Measurements from ENCODE around the gene KRTAP10-6. TPM values are rescaled to one million over a fixed set of nuclear protein-coding genes. Genes with fewer than 3 reads are reported as not detected.
"Not testable (repeated sequence)": the region's sequence is repeated elsewhere in the genome, so short reads cannot be mapped to it uniquely, and the experiment has no call there.

Gene KRTAP10-6
- total RNA-seq, 3 donors from 2014 or later = not detected

DNA sequence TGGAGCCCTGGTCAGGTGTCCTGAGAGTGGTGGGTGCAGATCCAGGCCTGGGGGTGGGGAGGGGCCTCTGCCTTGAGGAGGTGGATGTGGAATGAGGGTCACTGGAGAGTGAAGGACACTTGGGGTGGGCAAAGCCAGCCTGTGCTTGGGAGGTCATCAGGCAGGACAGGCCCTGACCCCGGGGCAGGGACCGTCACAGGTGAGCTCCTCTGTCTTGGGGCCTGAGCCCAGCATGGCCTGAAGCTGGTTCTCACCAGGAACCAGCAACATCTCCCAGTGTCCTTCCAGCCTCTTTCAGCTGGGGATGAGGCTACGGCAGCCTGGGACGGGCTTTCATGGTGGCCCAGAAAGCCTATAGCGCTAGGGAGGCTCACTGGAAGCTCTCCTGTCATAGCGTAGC is 40.2 kb downstream of the KRTAP10-6 start:
- no peak overlapping the region for H3K4me3 ChIP-seq
- intact Hi-C loops (cut with DNase I, micrococcal nuclease) = no loop called here
- no peaks in the 10 kb centered on the region for H3K9me3 ChIP-seq
- no peaks in the 10 kb centered on the region for H3K36me3 ChIP-seq (ENCODE audit: low read depth)
- peak in 1 of 3 donors; percentile 11 for DNase-seq
- H3K4me1 ChIP-seq (ENCODE audit: low read depth) = no peaks in the 10 kb centered on the region
- no peak for ATAC-seq
- TF ChIP-seq, protein P1, sequence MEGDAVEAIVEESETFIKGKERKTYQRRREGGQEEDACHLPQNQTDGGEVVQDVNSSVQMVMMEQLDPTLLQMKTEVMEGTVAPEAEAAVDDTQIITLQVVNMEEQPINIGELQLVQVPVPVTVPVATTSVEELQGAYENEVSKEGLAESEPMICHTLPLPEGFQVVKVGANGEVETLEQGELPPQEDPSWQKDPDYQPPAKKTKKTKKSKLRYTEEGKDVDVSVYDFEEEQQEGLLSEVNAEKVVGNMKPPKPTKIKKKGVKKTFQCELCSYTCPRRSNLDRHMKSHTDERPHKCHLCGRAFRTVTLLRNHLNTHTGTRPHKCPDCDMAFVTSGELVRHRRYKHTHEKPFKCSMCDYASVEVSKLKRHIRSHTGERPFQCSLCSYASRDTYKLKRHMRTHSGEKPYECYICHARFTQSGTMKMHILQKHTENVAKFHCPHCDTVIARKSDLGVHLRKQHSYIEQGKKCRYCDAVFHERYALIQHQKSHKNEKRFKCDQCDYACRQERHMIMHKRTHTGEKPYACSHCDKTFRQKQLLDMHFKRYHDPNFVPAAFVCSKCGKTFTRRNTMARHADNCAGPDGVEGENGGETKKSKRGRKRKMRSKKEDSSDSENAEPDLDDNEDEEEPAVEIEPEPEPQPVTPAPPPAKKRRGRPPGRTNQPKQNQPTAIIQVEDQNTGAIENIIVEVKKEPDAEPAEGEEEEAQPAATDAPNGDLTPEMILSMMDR (IDR thresholded peaks at IDR 0.05) = no peak

DNA sequence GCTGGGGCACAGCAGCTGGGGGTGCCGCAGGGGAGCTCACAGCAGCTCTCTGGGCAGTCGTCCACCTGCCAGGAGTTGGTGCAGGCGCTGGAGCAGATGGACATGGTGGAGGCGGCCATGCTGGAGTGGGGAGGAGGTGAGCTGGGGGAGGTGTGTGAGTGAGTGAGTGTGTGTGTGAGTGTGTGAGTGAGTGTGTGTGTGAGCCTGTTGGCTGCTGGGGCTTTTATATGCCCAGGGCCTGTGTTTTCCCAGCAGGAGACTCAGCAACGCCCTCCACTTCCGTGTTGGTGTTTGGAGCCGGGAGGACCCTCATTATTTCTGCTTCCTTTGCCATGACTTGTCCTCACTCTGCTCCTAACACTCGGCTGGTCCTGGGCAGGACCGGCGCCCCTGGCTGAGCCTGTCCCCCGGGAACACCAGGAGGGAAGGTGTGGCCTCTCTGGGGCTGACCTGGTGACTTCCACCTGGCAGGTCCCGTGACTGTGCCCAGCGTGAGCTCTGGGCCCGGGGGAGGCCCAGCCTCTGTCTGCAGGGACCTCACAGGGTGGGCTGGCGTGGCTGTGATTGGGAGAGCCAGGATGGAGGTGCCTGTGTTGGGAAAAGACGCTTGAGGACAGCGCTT is 40.9 kb downstream of the KRTAP10-6 start, which contains the start of gene KRTAP10-2:
Gene KRTAP10-2, minus strand, starts transcription at position 166 of the 622 bp plus-strand sequence. Its CDS starts 47 bp downstream, at position 119.
- Histone ChIP-seq H3K36me3 (ENCODE audit: low read depth) (no peaks in the 10 kb centered on the region), H3K4me1 (ENCODE audit: low read depth) (no peaks in the 10 kb centered on the region), H3K9me3 (no peaks in the 10 kb centered on the region), H3K4me3 (no peak within 1 kb of the TSS)
- ATAC-seq (peak; percentile 47), DNase-seq (peak in 1 of 3 donors; percentile 29)
- intact Hi-C loops (cut with DNase I, micrococcal nuclease) = no loop called here
- TF ChIP-seq, protein P1 (IDR thresholded peaks at IDR 0.05) = no peak

DNA sequence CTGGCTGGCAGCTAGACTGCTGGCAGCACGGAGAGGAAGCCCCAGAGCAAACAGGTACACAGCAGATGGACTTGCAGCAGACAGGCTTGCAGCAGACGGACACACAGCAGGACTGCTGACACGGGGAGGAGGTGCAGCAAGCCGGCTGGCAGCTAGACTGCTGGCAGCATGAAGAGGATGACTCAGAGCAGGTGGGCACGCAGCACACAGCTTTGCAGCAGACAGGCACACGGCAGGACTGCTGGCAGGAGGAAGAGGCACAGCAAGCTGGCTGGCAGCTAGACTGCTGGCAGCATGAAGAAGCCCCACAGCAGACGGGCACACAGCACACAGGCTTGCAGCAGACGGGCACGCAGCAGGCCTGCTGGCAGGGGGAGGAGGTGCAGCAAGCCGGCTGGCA is 41.5 kb downstream of the KRTAP10-6 start:
- no peaks in the 10 kb centered on the region for H3K36me3 ChIP-seq (ENCODE audit: low read depth)
- no peak overlapping the region for H3K4me3 ChIP-seq
- H3K4me1 ChIP-seq (ENCODE audit: low read depth) = no peaks in the 10 kb centered on the region
- DNase-seq = no peak
- no peak for ATAC-seq
- TF ChIP-seq, protein P1 (IDR thresholded peaks at IDR 0.05) = no peak
- H3K9me3 ChIP-seq = no peaks in the 10 kb centered on the region
- intact Hi-C loops (cut with DNase I, micrococcal nuclease) = no loop called here

DNA sequence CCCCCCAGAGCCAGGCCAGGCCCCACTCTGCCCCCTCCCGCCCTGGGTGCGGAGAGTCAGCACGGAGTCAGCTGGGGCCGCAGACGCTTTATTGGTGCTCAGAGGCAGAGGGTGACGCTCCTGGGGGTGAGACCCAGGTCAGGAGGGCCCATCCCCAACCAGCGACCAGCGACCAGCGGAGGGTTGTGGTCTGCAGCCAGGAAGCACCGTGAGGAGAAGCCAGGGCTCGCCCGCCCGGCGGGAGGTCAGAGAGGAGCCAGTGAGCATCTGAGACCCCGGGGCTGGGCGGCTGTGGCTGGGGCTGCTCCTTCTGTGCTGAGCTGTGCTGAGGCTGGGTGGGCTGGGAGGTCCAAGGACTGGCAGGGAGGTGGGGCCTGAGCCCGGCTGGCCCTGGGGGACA is 42.0 kb downstream of the KRTAP10-6 start:
- ATAC-seq; intact Hi-C loops (cut with DNase I, micrococcal nuclease); H3K9me3 ChIP-seq; H3K4me3 ChIP-seq; H3K36me3 ChIP-seq (ENCODE audit: low read depth); H3K4me1 ChIP-seq (ENCODE audit: low read depth): not testable (repeated sequence)
- peak in 2 of 3 donors; percentile 21 to 49 for DNase-seq

DNA sequence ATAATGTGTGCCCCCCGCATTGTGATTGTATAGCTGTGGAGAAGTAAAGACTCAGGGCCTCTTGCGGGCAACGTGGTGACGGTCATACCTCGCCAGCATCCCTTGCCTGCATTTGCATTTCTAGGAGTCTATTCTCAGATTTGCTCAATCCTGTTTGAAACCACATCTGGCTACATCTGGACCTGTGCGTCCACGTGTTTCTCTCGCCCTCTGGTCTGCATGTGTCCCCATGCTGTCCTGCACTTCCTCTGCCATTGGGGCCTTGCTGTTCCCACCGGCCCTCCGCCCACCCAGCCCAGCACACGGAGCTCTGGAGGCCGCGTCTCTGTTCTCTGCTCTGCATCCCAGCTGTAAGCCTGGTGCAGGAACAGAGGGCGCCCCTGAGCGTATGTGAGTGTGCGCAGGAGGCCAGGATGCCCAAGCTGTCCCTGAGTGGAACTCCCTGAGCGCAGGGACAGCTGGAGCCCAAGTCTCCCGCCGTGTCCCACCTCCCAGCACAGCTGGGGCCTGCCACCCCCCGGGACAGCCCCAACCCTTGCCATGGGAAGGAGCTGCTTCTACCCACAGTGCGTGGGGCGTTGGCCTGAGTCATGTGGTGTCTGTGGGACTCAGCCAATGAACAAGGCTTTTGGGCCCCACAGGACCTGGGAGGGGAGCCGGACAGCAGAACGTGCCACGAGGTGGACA is 42.6 kb downstream of the KRTAP10-6 start:
- intact Hi-C loops (cut with DNase I, micrococcal nuclease) = no loop called here
- ATAC-seq = no peak
- Histone ChIP-seq H3K4me3 (no peak overlapping the region), H3K4me1 (ENCODE audit: low read depth) (no peaks in the 10 kb centered on the region), H3K9me3 (no peaks in the 10 kb centered on the region), H3K36me3 (ENCODE audit: low read depth) (no peaks in the 10 kb centered on the region)
- TF ChIP-seq, protein P1 (IDR thresholded peaks at IDR 0.05) = no peak
- DNase-seq = no peak

DNA sequence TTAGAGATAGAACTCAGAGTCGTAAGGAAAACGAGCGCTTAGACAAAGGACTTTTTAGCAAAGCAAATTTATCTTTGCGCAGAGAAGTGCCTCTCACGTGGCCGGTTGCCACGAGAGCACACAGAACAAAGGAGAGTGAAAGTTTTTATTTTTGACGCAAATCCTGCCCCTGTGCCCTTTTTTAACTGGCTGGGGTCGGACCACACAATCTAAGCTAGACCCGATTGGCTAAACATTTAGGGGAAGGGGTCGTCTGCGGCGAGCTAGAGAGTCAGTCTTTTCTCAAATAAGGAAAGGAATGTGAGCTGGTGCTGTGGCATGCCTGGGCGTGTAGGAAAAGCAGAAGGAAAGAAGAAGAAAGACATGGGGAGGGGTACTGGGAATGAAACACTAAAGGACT is 43.4 kb downstream of the KRTAP10-6 start:
- intact Hi-C loops (cut with DNase I, micrococcal nuclease) = no loop called here
- ATAC-seq = no peak
- no peak for DNase-seq

More for the DNA sequence above, 43.4 kb downstream of the KRTAP10-6 start:
- Histone ChIP-seq H3K4me1 (ENCODE audit: low read depth) (no peaks in the 10 kb centered on the region), H3K9me3 (no peaks in the 10 kb centered on the region), H3K36me3 (ENCODE audit: low read depth) (no peaks in the 10 kb centered on the region), H3K4me3 (no peak overlapping the region)
- TF ChIP-seq, protein P1 (IDR thresholded peaks at IDR 0.05) = no peak

All from mucosa of descending colon (tissue), 3 donors.